NCI-H524 treated with DMSO at 0.1 percent for 48 hours (cell line): ENCODE results near the gene ATG16L2.
"Not testable (repeated sequence)": the region's sequence is repeated elsewhere in the genome, so short reads cannot be mapped to it uniquely, and the experiment has no call there.

Source experiments
- DNase-seq: peaks from one replicate; lab custom pipeline; 2025; lab: John Stamatoyannopoulos, UW

ATG16L2 gene

DNA sequence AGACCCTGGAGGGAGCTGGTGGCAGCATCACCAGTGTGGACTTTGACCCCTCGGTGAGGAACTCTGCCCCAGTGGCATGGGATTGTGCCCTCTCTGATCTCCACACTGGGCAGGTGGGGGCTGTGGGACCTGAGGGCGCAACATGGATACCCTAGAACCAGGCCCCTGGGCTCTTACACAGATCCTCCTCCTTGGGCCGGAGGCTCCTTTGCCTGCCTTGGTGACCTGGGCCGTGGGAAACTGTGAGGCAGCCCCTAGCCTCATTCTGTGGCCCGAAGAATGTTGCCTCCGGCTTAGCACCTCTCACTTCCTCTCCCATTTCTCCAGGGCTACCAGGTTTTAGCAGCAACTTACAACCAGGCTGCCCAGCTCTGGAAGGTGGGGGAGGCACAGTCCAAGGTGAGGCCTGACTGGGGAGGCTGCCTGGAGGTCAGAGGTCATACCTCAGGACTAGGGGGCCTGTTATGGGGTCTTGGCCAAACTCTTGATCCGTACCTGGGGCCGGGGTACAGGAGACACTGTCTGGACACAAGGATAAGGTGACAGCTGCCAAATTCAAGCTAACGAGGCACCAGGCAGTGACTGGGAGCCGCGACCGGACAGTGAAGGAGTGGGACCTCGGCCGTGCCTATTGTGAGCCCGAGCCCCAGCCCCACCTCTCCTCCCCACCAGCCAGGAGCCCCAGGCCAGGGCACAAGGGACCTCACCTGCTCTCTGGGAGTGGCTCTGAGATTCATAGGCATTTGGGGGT is 12.2 kb downstream of the ATG16L2 start:
- DNase-seq: no peak

DNA sequence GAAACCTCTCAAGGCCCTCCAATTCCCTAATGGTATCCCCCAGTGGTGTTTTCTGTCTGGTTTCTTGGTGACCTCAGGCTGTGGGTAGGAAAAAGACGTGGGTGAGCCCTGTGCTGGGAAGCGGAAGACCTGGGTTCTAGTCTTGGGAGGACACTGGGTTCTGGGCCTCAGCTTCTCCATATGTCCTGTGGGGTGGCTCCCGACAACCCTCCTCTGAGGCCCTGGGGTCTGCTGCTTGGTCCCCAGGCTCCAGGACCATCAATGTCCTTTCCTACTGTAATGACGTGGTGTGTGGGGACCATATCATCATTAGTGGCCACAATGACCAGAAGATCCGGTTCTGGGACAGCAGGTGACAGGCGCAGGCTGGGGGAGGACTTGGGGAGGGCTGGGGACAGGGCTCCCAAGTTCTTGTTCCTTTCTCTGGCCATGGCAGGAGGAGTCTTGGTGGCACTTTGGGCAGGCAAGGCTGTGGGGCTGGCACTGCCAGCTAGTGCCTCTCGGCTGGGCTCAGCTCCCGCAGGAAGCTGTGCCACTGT is 12.8 kb downstream of the ATG16L2 start:
- no peak for DNase-seq

DNA sequence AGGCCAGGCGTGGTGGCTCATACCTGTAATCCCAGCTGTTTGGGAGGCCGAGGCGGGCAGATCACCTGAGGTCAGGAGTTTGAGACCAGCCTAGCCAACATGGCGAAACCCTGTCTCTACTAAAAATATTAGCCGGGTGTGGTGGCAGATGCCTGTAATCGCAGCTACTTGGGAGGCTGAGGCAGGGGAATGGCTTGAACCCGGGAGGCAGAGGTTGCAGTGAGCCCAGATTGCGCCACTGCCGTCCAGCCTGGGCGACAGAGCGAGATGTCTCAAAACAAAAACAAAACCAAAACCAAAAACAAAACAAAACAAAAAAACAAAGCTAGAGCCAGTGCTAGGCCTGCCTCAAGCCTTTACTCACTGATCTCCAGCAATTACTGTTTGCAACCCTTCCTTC is 13.4 kb downstream of the ATG16L2 start:
- not testable (repeated sequence) for DNase-seq

DNA sequence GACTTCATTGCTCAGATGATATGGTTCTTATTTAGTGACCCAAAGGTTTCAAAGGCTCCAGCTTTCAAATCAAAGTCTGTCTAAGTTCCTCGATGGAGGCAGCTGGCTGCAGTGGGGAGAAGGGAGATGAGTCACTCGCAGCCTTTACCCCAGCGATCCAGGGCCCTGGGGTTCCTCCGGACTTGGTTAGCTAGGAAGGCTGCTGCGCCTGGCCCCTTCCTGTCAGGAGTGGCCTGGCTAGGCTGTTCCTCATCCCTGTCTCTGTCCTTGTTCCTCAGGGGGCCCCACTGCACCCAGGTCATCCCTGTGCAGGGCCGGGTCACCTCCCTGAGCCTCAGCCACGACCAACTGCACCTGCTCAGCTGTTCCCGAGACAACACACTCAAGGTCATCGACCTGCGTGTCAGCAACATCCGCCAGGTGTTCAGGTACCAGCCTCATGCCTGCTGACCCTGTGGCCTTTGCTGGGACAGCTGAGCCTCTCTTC is 13.9 kb downstream of the ATG16L2 start:
- no peak for DNase-seq

DNA sequence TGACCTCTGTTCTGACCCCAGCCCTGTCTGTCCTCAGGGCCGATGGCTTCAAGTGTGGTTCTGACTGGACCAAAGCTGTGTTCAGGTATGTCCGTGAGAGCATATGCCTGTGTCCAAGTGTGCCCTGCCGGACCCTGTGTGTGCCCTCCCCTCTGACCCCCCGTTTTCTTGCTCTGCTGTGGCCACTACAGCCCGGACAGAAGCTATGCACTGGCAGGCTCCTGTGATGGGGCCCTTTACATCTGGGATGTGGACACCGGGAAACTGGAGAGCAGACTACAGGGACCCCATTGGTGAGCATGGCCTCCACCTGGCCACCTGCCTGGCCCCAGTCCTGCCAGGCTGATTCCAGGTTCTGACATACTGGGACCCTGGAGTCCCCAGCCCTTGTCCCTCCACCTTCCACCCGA is 14.5 kb downstream of the ATG16L2 start:
- DNase-seq: no peak

DNA sequence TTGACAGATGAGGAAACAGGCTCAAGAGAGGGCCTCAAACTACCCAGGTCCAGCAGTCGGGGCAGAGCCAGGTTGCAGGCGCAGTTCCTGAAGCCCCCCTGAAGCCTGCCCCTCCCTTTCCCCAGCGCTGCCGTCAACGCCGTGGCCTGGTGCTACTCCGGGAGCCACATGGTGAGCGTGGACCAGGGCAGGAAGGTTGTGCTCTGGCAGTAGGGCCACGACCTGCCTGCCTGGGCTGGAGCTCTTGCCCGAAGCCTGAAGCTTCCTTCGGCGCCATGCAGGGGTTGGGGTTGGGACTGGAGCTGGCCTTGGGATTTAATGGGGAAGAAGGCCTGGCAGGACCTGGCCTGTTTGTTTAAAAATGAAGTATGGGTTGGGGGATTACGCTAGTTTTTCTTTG is 15.0 kb downstream of the ATG16L2 start:
- no peak for DNase-seq

DNA sequence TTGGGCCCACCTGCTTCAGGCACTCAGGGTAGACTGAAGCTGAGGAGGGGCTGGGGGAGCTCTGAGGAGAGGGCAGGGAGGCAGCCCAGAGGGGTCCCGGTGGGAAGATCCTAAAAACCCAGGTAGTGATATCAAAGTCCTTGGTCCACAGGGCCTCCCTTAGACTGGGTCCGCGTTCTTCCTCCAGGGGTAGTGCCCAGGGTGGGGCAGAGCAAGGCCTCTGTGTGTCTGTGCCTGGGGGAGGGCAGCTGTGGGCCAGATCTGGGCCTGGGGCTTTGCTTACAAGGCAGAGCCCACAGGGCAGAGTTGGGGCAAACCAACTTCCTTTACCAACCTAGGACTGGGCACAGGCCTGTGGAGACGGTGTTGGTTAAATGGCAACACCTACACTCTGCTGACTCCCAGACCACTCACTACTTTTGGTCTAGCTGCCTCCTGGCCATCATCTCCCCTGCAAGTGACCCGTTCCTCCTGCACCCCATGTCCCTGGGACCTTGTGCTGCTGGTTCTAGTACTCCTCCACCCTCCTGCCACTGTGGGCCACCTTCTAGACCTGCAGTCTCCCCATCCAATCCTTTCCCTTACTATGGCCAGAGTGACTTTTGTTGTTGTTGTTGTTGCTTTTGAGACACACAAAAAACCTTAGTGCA is 15.8 kb downstream of the ATG16L2 start:
- no peak for DNase-seq

DNA sequence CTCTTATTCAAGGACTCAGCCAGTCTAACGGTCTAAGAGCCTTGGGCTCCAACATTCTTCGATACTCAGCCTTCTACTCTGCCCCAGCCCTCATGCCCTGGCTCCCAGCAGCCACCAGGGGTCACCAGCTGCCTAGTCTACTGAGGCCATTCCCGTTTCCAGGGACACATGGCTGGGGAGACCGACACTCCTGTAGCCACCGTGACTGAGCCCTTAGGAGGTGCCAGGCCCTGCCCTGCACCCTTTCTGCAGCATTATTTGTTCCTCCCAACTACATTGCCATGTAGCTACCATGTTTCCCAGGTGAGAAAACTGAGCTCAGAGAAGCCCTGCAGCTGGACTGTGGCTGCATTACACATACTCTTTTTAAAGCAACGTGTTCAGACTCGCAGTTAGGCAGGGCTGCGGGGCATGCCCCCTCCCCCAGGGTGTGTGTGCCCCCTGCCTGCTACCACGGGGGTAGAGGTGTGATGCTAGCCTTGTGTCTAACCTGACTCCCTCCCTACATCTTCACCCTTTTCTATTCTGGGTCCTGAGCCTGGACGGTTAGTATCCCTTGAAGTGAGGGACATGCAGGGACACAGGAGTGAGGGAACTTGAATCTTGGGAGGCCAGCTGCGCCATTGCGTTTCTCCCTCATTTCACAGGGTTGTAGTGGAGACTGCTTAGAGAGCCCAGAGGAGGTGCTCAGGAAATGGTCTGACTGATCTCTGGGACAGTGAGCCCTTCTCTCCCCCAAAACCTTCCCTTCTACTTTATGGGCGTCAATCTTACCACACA is 17.5 kb downstream of the ATG16L2 start:
- DNase-seq: no peak

DNA sequence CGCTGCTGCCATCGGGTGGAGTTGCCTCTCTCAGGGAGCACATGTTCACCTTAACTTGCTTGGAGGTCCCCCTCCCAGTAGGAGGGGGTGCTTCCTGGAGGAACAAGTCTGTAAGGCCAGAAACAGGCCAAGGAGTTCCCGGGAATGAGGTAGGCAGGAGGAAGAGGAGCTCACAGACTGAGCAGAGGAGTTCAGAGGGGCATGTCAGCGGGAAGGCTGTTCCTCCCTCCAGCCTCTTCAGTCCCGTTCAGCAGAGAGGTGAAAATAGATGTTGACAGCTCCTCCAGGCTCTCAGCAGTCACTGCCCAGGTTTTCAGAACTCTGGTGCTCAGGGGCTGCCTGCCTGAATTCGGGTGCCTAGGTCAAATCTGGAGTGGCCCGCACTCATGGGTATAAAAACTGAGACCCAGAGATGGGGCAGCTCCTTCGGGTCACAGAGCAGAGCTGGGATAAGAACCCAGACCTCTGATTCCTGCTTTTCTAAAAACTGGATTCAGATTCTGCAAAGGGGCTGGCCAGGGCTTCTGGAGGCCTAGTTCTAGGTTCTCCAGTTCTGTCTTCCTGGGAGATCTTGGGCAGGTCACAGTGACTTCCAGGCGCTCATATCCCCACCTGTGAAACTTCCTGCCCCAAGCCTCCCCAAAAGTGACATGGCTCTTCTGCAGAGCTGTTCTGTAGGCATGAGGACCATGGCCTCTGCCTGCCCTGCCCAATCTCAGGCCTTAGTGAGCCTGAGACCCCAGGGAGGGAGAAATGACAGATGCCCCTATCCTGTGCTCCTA is 18.3 kb downstream of the ATG16L2 start:
- DNase-seq: no peak

DNA sequence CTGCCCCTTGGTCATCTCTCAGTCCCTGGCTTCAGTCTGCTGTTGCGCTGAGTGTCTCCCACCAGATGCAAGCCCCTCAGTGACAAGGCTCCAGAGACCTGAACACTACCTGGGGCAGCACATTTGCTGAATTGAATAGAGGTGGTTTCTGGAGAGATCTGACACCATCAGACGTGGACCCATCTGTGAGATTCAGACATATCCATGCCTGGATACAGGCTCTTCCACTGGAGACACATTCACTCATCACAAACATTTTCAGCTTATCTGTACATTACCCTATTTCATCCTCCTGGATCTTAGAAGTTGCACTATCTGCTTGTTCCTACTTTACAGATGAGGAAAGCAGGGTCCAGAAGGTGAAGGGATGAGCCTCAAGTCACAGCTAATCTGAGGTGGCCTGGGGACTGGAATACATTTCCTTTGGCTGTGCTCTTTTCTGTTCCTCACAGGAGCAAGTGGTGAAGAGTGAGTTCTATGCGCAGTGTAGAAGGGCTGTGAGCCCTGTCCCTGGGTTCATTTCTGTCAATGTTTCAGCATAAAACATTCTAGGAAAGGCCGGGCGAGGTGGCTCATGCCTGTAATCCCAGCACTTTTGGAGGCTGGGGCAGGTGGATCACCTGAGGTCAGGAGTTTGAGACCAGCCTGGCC is 19.0 kb downstream of the ATG16L2 start:
- DNase-seq: no peak

DNA sequence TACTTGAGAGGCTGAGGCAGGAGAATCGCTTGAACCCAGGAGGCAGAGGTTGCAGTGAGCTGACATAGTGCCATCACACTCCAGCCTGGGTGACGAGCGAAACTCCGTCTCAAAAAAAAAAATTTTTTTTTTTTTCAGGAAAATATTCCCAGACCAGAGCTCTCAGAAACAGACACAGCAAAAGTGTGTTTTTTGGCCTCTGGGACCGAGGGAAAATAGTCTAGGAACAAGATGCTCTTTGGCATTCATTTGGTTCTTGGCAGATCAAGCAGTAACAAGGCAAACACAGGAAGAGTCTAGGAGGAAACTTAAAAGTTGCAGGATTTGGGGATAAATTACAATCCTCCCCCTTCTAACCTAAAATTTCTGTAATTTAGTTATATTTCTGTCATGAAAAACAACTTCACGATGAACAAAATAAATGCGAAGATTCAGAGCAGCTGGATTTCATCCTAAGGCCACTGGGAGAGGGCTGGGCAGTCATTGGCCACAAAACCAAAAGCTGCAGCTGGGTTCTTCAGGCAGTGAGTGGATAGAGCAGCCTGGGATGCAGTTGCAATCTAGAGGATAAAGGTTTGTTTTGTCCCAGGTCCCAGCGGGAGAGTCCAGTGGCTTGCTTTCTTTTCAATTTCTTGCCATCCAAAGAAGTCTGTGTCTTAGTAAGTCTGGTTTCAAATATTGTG is 19.7 kb downstream of the ATG16L2 start:
- DNase-seq: no peak

DNA sequence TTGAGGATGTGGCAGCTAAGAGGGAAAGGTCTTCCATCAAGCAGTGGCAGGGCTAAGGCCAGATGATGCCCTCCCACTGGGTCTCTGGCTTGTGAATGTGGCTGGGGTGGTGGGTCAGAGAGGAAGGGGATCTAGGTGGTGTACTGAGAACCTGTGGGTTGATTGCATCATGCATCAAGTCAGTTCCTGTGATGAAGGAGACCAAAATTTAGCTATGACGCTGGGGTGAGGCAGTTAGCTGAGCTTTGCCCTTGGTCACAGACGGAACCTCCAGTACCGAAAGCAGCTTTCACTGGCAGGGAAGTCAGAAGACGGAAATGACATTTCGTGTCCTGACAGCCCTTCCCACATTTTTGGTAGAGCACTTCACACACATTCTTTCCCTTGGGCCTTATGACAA is 20.7 kb downstream of the ATG16L2 start:
- no peak for DNase-seq

DNA sequence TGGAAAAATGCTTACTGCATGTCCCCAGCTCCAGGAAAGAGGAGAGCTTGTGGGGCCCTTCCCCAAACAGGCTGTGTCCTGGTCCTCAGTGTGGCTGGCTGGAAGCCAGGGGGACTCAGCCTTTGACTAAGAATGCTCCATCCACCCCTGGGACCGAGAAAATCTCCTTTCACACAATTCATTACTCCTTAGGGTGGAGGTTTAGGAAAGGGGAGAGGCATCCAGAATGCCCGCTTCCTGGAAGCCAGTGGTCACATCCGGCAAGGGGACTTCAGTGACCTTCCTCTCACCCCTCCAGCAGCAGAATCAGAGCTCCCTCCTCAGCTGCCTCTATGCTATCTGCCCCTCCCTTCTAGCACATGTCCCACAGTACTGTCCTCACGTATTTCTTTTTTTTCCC is 21.9 kb downstream of the ATG16L2 start:
- DNase-seq: no peak

DNA sequence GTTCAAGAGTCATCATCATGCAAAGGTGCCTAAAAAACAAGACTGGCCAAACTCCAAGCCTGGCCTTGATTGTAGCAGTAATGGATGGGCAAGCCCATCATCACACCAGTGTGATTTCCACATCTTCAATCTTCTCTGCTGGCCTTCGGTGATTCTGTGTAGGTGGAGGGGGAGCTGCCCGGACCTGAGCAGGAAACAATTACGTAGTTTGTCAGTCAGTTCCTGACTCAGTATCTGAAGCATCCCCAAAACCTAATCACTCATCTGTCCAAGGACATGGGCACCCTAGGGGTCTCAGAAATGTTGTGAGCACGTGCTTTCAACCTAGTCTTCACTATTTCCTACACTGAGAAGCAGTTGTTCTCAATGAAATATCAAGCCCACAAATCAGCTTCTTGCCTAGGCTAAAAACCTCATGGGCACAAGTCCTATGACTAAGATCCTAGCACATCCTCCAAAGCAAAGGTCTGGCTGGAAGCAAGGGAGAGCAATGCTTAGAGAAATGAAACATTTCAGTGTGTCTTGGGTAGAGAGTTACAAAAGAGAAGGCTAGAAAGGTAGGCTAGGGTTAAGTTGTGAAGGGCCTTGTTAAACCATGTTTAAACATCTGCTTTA is 24.6 kb downstream of the ATG16L2 start:
- DNase-seq: no peak

DNA sequence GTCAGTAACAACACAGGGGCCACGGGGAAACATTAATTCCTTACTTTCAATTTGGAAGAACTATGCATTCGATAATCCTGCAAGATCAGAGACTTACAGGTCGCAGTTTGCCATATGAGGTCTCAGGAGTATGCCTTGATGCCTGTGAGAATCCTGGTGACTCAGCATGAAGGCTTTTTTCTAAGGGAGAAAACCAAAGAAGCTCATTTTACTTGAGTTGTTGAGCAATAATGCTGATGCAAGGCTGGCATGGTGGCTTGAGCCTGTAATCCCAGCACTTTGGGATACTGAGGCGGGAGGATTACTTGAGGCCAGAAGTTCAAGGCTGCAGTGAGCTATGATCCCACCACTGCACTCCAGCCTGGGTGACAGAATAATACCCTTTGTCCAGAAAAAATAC is 26.6 kb downstream of the ATG16L2 start:
- no peak for DNase-seq

DNA sequence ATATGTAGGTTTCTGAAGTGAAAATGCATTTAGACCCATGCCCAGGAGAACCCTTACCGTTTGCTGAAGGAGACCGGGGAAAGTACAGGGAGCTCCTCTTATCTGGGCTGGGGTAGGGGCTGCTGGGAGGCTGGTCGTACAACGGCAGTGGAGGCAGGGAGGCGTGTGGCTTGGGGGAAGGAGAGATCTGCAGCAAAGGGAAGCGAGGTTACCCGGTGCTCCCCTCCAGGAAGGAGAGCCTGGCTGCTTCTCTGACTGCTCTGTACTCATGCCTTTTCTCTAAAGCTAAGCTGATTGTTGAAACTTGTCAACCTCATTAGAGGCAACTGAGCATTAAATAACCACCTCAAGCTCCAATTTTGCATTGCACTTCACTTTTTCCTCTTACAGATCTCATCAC is 27.2 kb downstream of the ATG16L2 start:
- no peak for DNase-seq

DNA sequence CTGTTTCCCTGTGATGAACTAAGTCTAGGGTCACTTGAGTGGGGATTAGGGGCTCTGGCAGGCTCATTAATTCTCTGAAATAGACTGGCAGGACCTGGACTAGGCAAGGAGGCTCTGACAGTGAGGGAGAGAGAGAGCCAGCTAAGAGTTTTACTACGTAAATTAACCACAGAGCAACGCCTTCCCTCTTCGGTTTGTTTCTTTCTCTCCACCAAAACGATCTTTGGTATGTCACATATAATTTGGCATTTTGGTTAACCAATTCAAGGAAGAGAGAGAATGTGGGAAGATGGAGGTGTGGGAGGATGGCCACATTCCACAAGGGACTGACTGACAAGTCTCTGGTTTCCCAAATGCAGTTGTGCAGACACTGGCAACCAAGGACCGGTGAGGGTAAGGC is 27.9 kb downstream of the ATG16L2 start:
- peak; percentile 22 for DNase-seq

DNA sequence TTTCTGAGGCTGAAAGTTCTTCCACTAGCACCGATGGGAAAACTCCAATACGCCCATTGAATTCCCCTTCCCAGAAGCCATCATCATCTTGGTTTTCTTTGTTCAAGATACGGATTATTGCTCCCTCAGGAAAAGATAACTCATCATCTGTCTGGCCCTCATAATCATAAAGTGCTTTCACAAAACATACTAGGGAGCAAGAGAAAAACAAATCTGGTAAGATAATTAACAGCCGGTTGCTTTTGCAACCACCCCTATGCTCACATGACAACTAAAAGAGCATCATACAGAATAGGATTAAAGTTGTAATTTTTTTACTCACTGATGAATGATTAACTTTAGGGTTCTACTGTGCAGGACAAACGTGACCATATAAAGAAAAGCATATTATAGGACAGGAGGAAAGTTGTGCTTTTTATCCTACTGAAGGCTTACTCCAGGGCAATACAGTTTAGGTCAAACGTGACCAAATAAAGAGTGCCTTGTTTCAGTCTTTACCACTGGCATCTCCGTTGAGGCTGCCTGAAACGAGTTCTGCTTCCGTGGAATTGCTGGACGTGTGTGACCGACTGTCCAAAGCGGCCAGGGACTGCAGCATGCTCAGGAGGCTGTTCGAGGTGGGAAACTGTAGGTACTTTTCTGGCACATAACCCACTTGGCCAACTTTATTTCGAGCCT is 28.6 kb downstream of the ATG16L2 start:
- DNase-seq: no peak

DNA sequence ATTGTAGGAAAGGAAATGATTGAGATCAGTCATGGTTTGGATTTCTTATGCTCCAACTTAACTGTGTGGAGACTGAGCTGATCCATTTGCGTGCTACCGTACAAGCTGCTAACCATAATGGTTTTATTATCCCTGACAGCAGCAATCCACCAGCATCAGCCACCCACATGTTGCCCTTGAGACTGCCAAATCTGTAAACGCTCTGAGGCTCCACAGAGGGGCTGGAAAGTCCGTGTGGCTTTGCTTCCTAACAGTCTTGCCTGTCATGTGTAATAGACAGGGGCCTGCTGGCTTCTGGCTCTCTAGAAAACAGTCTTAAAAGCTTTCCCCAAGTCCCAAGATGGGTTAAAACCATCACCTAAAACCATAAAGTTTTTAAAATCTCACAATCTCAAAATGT is 30.1 kb downstream of the ATG16L2 start:
- no peak for DNase-seq
